ENCODE measurements around the gene PSMA3.

PSMA3 gene

DNA sequence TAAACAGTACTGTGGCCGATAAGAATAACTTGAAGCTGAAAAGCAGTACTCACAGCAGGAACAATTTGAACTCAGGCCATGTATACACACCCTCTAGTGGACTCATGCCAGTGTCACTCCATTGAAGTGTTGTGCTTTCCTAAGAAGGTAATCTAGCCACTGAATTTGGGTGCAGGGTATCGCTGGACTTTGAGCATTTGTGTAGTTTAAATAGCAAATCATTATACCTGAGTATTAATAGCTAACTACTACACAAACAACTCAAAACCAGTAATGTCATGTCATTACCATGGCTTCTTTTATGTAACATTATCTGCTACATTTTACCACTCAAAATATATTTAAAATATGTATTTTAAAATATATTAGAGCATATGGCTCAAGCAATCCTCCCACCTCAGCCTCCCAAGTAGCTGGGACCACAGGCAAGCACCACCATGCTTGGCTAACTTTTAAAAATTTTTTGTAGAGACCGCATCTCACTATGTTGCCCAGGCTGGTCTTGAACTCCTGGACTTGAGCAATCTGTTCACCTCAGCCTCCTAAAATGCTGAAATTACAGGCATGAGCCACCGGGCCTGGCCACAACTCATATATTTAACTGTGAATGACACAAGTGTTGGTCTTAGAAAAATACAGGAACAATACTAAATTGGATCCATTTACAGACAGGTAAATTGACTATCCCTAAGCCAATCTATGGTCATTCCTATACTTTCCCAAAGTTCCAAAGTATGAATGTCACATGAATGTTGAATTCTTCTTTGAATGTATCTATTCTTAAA is 28.1 kb downstream of the PSMA3 start:
- TF ChIP-seq, protein P1, sequence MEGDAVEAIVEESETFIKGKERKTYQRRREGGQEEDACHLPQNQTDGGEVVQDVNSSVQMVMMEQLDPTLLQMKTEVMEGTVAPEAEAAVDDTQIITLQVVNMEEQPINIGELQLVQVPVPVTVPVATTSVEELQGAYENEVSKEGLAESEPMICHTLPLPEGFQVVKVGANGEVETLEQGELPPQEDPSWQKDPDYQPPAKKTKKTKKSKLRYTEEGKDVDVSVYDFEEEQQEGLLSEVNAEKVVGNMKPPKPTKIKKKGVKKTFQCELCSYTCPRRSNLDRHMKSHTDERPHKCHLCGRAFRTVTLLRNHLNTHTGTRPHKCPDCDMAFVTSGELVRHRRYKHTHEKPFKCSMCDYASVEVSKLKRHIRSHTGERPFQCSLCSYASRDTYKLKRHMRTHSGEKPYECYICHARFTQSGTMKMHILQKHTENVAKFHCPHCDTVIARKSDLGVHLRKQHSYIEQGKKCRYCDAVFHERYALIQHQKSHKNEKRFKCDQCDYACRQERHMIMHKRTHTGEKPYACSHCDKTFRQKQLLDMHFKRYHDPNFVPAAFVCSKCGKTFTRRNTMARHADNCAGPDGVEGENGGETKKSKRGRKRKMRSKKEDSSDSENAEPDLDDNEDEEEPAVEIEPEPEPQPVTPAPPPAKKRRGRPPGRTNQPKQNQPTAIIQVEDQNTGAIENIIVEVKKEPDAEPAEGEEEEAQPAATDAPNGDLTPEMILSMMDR (conservative IDR thresholded peaks at IDR 0.05; ENCODE audit: low read length): peak; percentile 14; the same call in 1 of the 2 replicates
- DNase-seq (ENCODE audit: low read depth): peak; percentile 22

DNA sequence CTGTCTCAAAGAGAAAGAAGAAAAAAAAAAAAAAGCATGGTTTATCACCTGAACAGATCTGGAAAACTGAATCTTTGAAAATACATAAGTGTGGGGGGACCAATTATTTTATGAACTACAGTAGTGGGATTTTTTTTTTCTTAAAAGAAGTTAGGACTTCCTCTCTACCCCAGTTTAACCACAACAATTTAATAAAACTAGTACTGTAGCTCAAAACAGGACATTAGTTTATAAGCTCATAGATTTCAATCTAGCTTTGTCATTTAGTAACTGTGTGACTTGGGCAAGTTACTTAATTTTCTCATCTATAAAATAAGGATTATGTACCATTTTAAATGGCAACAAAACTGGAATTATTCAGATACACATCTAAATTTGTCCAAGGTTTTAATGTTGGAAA is 30.2 kb downstream of the PSMA3 start:
- no peak overlapping the region for H3K4me3 ChIP-seq (ENCODE audit: low read length)
- no peak for DNase-seq (ENCODE audit: low read depth)
- TF ChIP-seq, protein P1 (conservative IDR thresholded peaks at IDR 0.05; ENCODE audit: low read length): no peak

More for the DNA sequence above, 28.1 kb downstream of the PSMA3 start:
- H3K4me3 ChIP-seq (ENCODE audit: low read length): no peak overlapping the region

DNA sequence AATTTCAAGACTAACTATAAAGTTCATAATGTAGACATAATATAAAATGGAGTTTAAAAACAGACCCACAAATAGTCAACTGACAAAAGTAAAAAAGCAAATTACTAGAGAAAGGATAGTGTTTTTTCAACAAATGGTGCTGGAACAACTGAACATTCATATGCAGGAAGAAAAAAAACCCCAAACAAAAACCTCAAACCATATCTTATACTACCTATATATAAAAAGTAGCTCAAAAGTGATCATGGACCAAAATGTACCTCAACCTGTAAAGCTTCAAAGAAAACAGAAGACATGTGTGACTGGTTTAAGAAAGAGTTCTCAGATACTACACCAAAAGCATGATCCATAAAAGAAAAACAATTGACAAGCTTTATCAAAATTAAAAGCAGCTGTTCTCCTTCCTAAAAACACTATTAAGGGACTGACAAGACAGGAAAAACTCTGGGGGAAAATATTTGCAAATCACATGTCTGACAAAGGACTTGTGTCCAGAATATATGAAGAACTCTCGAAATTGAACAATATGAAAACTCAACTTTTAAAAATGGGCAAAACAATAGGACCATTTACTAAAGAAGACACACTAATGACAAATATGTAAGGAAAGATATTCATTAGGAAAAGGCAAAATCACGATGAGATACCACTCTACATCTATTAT is 31.0 kb downstream of the PSMA3 start:
- TF ChIP-seq, protein P1 (conservative IDR thresholded peaks at IDR 0.05; ENCODE audit: low read length): no peak
- DNase-seq (ENCODE audit: low read depth): no peak
- no peak overlapping the region for H3K4me3 ChIP-seq (ENCODE audit: low read length)

DNA sequence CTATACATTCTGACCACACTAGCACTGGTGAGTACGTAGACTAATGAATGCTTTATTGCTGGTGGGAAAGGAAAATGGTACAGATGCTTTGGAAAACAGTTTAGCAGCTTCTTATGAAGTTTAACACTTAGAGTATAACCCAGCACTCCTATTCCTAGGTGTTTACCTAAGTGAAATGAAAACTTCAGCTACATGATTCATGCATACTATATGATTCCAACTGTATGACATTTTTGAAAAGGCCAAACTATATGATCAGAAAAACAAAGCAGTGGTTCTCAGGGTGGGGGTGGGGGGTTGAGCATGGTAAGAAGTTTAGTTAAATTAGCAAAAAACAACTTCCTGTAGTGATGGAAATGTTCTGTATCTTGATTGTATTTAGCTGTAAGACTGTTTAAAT is 31.6 kb downstream of the PSMA3 start:
- no peak overlapping the region for H3K4me3 ChIP-seq (ENCODE audit: low read length)
- TF ChIP-seq, protein P1 (conservative IDR thresholded peaks at IDR 0.05; ENCODE audit: low read length): no peak

DNA sequence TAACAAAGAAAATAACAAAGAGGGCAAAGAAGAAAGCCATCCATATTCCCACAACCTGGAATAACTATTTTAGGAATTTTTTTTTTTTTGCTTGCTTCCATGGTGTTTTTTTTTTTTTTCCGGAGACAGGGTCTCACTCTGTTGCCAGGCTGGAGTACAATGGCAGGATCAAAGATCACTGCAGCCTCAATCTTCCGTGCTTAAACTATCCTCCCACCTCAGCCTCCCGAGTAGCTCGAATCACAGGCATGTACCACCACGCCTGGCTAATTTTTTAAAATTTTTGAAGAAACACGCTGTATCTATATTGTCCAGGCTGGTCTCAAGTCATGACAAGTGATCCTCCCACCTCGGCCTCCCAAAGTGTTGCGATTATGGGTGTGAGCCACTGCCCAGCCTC is 33.5 kb downstream of the PSMA3 start:
- H3K4me3 ChIP-seq (ENCODE audit: low read length): no peak overlapping the region
- TF ChIP-seq, protein P1 (conservative IDR thresholded peaks at IDR 0.05; ENCODE audit: low read length): no peak
- DNase-seq (ENCODE audit: low read depth): no peak

More for the DNA sequence above, 31.6 kb downstream of the PSMA3 start:
- DNase-seq (ENCODE audit: low read depth): no peak

DNA sequence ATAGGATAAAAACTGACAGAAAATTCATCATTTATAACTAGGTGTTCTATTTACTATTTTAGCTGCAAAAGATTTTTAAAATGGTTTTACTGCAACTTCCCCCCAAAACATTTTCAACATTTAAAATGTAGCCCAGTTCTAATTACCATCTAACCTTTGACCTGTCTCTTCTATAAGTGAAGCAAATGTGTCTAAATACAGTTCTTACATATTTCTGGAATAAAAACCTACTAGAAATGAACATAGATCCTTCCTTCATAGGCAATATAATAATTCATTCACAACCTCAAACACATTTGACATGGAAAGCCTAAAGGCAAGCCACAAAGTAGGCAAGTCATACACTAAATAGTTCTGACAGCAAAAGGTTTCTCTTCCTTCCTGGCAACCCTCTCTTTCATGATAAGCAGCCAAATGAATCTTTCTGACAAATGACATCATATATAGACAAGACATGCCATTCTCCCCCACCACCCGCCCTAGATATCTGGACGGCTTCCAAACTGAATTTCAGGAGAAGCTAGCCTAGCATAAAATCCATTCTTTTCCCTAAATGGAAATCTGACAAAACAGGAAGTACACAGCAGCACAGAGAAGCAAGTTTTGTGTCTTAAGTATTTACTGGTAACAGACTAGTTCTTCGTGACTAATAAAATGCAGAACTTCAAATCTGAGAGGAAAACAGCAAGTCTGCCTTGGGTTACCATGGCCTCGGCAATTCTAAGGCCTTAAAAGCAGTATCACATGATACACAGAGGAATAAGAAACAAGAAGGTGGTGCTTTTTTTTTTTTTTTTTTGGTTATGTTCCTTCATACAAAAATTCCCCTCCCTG is 36.5 kb downstream of the PSMA3 start:
- peak; percentile 90 for DNase-seq (ENCODE audit: low read depth)
- TF ChIP-seq, protein P1 (conservative IDR thresholded peaks at IDR 0.05; ENCODE audit: low read length): no peak

More for the DNA sequence above, 36.5 kb downstream of the PSMA3 start:
- H3K4me3 ChIP-seq (ENCODE audit: low read length): no peak overlapping the region

Data from AG10803 (cell line).